ENCODE data around the gene CIDEC. TPM values are rescaled to one million over a fixed set of nuclear protein-coding genes. Genes with fewer than 3 reads are reported as not detected.

Gene CIDEC
- total and polyA plus RNA-seq, 2 of the 13 experiments (the other 11 are each of a cell fraction or from before 2014, with no cell fraction given): 2.5 to 10.4 TPM

DNA sequence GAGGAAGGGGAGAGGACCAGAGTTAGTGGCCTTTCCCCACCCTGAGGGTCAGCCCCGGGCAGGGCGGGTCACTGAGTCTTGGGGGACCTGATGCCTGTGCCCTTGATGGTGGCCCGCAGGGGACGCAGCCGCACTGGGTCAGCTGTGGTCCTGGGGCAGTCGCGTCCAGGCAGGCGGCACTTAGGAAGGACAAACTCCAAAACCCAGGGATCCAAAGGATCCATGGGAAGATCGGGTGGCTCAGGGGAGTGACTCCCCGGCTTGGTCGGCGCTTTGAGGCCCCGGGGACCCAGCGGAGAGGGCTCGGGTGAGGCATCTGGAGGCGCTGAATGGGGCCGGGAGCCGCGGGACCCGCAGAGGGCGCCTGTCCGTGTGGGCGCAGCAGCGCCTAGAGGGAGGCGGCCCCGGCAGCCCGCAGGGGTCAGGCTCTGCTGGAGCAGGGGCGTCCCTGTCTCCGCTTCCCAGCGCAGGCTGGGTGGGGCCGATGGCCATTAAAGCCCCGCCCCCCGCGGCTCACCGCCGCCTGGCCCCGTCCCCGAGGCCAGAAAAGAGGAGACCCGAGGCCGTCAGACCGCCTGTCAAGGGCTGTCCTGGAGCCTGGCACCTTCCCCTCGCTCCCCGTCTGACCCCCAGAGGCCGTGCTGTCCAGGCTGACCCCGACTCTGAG lies 17.5 kb downstream of the CIDEC start (continued):
- TF ChIP-seq ZNF468 (CRISPR knock-in tag; IDR thresholded peaks at IDR 0.05): no peak
- TF ChIP-seq, protein P1, sequence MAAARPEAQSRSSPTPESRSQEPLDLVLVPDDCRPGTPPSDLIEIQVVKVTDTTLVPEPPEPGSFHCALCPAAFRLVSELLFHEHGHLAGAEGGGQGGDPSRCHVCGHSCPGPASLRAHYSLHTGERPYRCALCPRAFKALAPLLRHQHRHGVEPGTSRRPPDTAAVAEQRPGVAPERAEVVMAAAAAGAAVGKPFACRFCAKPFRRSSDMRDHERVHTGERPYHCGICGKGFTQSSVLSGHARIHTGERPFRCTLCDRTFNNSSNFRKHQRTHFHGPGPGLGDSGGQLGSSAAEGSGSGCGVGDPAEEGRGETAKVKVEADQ (CRISPR knock-in tag; IDR thresholded peaks at IDR 0.05; ENCODE audit: borderline replicate concordance): no peak
- TF ChIP-seq, protein P2, sequence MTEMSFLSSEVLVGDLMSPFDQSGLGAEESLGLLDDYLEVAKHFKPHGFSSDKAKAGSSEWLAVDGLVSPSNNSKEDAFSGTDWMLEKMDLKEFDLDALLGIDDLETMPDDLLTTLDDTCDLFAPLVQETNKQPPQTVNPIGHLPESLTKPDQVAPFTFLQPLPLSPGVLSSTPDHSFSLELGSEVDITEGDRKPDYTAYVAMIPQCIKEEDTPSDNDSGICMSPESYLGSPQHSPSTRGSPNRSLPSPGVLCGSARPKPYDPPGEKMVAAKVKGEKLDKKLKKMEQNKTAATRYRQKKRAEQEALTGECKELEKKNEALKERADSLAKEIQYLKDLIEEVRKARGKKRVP (CRISPR knock-in tag; IDR thresholded peaks at IDR 0.05): no peak
- TF ChIP-seq THAP11 (CRISPR knock-in tag; IDR thresholded peaks at IDR 0.05): peak; percentile 44; the same call in 1 of the 2 replicates
- no peak for TF ChIP-seq ZNF644 (CRISPR knock-in tag; IDR thresholded peaks at IDR 0.05; ENCODE audit: low read depth)
- TF ChIP-seq ZNF256 (CRISPR knock-in tag; conservative IDR thresholded peaks at IDR 0.05): no peak
- no peak for TF ChIP-seq LCORL (IDR thresholded peaks at IDR 0.05)
- peak; percentile 88 for TF ChIP-seq LCORL (CRISPR knock-in tag; IDR thresholded peaks at IDR 0.05)
- peak; percentile 84; the same call in 1 of the 2 replicates for TF ChIP-seq SMAD1 (CRISPR knock-in tag; IDR thresholded peaks at IDR 0.05; ENCODE audit: borderline replicate concordance, low read depth)
- TF ChIP-seq ZNF816 (CRISPR knock-in tag; IDR thresholded peaks at IDR 0.05; ENCODE audit: borderline replicate concordance): no peak
- TF ChIP-seq, protein P3, sequence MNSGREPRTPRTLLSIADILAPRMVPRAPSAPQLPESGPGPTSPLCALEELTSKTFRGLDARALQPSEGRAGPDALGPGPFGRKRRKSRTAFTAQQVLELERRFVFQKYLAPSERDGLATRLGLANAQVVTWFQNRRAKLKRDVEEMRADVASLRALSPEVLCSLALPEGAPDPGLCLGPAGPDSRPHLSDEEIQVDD (CRISPR knock-in tag; IDR thresholded peaks at IDR 0.05; ENCODE audit: borderline replicate concordance): no peak
- TF ChIP-seq HES4 (CRISPR knock-in tag; IDR thresholded peaks at IDR 0.05; ENCODE audit: borderline replicate concordance): no peak
- no peak for TF ChIP-seq CHD2 (IDR thresholded peaks at IDR 0.05; ENCODE audit: low read depth, low read length)
- TF ChIP-seq ATAD3A (CRISPR knock-in tag; IDR thresholded peaks at IDR 0.05): no peak
- TF ChIP-seq, protein P4, sequence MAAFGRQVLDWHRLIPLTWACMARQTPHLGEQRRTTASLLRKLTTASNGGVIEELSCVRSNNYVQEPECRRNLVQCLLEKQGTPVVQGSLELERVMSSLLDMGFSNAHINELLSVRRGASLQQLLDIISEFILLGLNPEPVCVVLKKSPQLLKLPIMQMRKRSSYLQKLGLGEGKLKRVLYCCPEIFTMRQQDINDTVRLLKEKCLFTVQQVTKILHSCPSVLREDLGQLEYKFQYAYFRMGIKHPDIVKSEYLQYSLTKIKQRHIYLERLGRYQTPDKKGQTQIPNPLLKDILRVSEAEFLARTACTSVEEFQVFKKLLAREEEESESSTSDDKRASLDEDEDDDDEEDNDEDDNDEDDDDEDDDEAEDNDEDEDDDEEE (CRISPR knock-in tag; IDR thresholded peaks at IDR 0.05): peak; percentile 85; the same call in 1 of the 2 replicates
- TF ChIP-seq ZNF674 (CRISPR knock-in tag; IDR thresholded peaks at IDR 0.05; ENCODE audit: low read depth): no peak
- TF ChIP-seq ZNF138 (CRISPR knock-in tag; IDR thresholded peaks at IDR 0.05; ENCODE audit: low read depth): no peak
- no peak for TF ChIP-seq ZNF891 (CRISPR knock-in tag; IDR thresholded peaks at IDR 0.05)
- TF ChIP-seq ZNF761 (CRISPR knock-in tag; conservative IDR thresholded peaks at IDR 0.05): no peak
- no peak for TF ChIP-seq SCMH1 (CRISPR knock-in tag; IDR thresholded peaks at IDR 0.05; ENCODE audit: borderline replicate concordance)
- TF ChIP-seq, protein P5, sequence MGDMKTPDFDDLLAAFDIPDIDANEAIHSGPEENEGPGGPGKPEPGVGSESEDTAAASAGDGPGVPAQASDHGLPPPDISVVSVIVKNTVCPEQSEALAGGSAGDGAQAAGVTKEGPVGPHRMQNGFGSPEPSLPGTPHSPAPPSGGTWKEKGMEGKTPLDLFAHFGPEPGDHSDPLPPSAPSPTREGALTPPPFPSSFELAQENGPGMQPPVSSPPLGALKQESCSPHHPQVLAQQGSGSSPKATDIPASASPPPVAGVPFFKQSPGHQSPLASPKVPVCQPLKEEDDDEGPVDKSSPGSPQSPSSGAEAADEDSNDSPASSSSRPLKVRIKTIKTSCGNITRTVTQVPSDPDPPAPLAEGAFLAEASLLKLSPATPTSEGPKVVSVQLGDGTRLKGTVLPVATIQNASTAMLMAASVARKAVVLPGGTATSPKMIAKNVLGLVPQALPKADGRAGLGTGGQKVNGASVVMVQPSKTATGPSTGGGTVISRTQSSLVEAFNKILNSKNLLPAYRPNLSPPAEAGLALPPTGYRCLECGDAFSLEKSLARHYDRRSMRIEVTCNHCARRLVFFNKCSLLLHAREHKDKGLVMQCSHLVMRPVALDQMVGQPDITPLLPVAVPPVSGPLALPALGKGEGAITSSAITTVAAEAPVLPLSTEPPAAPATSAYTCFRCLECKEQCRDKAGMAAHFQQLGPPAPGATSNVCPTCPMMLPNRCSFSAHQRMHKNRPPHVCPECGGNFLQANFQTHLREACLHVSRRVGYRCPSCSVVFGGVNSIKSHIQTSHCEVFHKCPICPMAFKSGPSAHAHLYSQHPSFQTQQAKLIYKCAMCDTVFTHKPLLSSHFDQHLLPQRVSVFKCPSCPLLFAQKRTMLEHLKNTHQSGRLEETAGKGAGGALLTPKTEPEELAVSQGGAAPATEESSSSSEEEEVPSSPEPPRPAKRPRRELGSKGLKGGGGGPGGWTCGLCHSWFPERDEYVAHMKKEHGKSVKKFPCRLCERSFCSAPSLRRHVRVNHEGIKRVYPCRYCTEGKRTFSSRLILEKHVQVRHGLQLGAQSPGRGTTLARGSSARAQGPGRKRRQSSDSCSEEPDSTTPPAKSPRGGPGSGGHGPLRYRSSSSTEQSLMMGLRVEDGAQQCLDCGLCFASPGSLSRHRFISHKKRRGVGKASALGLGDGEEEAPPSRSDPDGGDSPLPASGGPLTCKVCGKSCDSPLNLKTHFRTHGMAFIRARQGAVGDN (CRISPR knock-in tag; IDR thresholded peaks at IDR 0.05): peak; percentile 83
- no peak for TF ChIP-seq JARID2 (CRISPR knock-in tag; IDR thresholded peaks at IDR 0.05; ENCODE audit: insufficient replicate concordance)
- TF ChIP-seq ZFP36L1 (CRISPR knock-in tag; IDR thresholded peaks at IDR 0.05): no peak

Data from HepG2 (cell line).